GM18907 (cell line): ENCODE results near the gene LGMN.

Experiments used
- ATAC-seq: cut with Tn5 transposase; IDR thresholded peaks from one replicate; pipeline ENCODE4 v1.9.1; 2021; ENCODE audit warnings: mild to moderate bottlenecking, moderate library complexity; ENCODE audit not compliant: unreplicated experiment

LGMN gene

DNA sequence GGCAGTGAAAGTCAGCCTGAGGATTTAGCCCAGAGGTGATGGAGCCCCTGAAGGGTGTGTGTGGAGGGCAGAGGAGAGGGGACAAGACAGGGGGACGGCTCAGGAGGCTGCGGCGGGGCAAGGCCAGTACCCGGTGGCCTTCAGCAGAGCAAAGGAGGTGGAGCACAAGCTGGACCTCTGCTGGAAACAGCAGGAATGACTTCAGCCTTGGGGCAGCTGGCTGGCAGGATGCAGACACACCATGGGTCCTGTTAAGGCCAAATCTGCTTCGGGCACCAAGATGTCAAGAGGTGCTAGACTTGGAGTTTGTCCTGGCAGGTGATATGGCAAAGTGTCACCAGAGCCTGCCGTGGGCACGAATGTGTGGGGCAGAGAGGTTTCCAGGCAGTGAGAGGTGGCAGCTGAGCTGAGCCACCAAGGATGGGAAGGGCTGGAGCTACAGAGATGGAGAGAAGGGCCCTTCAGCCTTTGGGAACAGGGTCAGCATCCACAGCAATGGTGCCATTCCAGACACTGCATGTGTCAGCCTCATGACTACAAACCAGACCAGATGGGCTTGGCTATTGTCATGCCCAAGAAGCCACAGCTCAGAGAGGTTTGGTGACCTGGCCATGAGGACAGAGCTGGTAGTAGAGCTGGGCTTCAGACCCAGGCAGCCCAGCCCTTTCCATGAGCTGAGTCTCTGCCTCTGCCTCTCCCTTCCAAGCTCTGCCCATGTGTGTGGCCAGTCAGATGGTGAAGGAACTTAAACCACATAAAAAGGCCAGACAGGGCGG is 91.9 kb downstream of the LGMN start:
- ATAC-seq: no peak

- ATAC-seq: no peak
Observed at GRCh38 chr14:92655419-92656201, 92.8 kb downstream of the LGMN start.

DNA sequence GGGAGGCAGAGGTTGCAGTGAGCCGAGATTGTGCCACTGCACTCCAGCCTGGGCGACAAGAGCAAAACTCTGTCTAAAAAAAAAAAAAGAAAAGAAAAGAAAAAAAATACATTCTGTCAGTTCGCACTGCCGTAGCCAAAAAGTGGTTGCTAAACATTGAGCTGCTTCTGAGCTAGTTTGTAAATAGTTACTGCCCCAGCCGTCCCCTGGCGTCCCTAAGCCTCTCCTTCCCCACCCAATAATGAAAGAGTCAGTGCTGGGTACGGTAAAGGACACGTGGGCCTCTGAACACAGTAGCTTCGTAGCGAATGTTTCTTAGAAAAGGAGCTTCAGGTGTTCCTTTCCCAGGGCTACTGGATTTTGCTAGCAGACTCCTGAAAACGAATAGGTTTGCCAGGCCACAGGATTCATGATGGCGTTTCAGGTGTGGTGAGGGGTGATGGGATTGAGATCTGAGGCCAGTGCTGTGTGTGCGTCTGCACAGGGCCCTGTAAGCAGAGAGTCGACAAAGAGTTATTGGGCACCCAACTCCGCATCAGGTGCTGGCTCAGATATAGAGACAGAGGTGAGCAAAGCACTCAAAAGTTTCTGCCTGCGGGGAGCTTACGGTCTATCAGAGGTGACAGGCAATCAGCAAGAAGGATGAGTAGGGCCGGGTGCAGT is 94.1 kb downstream of the LGMN start:
- ATAC-seq: no peak
